Right forelimb (tissue), 1 donor: ENCODE measurements around the gene PPP1R3G.
"Not testable (repeated sequence)": the region's sequence is repeated elsewhere in the genome, so short reads cannot be mapped to it uniquely, and the experiment has no call there.

Experiments used
- DNase-seq: peaks from one replicate; pipeline ENCODE4 v3.0.0-alpha.2; 2018

Gene PPP1R3G

DNA sequence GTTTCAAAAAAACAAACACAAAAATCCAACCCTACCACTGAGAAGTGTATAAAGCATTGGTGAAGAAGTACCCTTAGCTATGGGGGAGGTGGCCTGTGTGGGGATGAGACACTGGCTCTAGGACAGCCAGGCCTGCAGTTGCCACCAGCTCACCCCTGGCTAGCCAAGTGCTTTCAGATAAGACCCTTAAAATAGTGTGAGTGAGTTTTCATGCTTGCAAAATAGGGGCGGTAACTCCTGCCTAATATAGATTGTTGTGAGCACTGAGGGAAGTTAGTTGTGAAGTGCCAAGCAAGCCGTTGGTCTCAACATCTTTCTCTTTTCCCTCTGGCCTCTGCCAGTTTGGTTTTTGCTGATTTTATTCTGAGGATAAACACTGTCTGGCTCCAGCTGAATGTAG lies 11.3 kb downstream of the PPP1R3G start:
- no peak for DNase-seq

DNA sequence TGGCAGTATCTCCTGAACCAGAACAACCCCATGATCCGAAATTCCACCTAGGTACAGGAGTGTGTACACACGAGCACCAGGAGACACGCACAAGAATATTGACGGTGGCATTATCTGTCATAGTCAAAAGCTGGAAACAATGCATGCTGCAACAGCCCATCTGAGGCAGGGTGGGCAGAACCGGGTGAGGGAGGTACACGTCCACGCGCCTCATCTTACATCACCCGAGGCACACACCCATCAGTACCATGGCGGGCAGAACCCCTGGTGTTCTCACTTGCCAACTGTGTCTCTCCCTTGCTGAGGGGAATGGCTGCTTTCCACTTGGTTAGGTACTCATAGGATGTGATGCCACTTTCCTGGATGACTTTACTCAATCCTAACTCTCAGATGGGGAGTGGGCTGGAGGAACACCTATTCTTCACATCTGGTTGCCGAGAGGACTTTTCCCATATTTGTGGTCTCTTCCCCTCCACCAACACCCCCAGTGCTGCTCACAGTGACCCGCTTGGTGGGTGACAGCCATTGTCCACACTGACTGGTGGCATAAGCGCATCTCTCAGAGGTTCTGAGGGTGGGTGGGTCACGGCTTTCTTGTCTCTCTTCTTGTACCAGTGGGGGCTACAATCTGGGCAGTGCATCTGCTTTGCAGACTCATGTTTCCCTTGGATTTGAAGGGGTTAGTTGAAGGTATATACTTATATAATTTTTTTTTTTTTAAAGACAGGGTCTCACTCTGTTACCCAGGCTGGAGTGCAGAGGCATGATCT lies 13.5 kb downstream of the PPP1R3G start:
- no peak for DNase-seq

DNA sequence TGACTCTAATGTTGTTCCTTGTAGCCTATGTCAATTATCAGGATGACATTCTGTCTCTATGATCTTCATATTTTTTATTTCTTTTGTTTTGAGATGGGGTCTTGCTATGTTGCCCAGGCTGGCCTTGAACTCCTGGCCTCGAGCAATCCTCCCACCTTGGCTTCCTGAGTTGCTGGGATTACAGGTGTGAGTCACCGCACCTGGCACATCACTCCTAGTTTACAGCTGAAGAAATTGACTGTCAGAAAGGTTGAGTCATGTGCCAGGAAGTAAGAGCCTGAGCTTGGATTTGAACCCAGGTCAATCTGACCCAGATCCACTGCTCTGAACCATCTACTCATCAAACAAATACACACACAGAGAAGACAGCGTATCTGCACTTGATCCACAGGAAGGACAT lies 14.4 kb downstream of the PPP1R3G start:
- no peak for DNase-seq

DNA sequence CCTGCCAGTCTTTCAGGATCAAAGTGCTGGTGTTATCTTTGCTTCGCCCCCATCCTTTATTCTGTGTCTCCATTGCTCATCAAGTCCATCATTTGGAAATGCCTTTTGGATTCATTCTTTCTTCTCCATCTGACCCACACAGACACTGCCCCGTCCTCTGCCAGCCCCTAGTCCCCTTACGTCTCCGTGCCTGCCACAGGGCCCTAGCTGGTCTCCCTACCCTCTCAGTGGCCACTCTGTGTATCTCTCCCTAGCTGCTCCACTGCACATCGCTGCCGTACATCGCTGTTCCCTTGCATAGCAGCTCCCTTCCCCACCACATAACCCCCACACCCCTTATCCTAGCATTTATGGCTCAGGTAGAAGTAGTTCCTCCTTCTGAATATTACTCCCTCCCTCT lies 15.7 kb downstream of the PPP1R3G start:
- no peak for DNase-seq

DNA sequence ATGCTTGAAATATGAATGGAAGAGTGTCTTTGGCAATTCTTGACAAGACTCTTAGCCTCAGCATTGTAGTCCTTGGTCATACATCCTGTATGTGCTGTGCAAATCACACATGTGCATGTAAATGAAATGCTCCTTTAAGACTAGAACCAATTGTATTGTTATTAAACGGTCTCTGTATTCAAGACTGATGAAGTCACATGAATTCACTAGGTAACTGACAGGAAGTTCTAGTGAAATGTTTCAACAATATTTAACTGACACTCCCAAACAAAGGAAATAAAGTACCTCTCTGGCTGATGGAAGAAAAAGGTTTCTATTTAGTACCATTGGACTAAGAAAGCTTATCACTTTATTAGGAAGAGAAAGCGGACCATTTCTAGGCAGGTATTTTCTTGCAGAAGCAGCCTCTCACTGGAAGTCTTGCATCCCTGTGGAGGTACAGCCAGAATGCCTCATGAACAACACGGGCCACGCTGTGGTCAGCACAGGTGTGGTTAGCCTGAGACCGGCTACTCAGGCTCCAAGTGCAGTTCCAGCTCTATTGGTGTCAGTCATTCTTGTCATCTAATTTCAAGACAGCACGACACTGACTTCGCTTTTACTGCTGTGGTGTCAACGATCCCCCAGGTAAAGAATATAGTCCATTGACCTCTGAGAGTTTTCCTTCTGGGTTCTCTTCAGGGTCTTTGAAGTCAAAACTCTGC lies 17.3 kb downstream of the PPP1R3G start:
- DNase-seq, result no peak

DNA sequence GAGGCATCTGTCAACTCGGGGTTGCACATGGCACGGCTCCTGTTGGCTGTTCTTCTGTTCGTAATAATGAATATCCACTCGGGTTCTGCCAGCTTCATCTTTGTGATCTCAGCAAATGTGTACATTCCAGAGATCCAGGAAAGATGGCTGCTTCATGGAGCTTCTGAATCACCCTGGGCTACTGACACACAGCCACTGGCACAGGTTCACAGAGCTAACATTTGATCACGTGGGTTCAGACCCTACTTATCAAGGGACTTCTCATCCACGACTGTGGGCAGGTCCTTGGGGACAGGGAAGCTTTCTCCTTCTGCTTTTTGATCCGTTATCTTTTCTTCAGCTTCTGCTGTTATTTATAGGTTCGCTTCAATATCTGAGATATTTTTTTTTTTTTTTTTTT lies 18.1 kb downstream of the PPP1R3G start:
- no peak for DNase-seq

DNA sequence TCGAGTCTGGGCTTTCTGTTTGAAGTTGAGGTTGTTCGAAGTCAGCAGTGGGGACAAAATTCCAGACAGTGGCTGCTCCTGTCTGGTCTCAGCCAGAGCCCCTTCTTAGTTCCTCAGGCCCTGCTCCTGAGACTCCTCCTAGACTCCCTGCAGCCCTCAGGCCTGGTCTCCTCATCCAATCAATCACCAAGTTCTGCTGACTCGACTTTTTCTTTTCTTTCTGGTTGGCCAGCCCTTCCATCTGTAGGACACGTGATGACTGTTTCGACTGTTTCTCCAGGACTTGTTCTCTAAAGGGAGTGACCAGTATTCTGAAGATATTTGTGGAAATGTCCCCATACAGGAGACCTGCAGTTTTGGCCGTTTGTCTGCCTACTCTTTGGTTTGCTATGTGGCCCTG lies 19.5 kb downstream of the PPP1R3G start:
- DNase-seq, result no peak

DNA sequence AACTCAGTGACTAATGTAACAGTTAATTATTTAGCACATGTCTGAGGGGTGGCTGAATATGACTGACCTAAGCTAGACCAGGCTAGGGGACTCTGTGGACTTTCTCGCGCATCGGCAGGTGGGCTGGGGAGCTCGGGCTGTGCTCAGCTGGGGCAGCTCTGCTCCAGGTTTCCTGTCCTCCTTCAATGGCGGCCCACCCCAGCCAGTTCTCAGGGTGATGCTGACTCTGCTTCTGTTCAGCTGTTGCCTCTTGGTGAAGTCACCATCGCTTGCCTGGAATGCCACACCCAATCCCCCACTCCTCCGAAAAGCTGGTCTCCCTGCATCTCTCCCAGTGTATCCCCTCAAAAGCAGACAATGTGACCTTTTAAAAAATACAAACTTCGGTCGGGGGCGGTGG lies 20.0 kb downstream of the PPP1R3G start:
- no peak for DNase-seq

DNA sequence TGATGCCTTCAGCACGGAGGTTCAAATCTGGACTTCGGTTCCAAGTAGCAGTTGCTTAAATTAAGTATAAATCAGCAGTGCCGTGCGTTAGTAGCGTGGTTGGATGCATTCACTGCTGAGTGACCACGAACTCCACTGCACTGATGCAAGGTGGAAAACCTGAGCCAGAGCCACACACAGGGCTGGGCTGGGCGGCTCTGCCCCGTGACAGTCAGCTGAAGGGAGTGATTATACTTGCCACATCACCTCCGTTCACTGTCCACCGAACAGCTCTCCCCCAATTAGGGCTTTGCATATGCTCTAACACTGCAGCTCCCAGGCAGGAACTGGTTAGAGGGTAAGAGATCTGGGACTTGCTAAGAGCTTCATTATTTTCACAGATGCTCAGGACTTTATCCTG lies 22.2 kb downstream of the PPP1R3G start:
- no peak for DNase-seq

DNA sequence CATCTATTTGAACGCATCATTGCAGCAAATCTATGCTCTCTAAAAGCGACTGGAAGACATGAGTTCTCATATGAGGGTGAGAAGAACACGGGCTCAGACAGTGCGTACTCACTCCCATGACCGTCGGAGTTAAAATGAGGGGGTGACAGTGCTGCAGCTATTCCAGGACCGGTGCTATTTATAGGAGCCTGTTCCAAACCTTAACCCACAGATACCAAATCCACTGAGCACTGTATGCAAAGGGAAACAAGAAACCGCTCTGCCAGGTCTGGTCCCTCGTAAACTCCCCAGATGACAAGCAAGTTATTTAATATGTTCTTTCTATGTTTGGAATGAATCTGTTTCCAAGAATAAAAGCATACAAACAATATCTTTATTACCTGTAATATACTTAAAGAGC lies 22.9 kb downstream of the PPP1R3G start:
- DNase-seq, result no peak

DNA sequence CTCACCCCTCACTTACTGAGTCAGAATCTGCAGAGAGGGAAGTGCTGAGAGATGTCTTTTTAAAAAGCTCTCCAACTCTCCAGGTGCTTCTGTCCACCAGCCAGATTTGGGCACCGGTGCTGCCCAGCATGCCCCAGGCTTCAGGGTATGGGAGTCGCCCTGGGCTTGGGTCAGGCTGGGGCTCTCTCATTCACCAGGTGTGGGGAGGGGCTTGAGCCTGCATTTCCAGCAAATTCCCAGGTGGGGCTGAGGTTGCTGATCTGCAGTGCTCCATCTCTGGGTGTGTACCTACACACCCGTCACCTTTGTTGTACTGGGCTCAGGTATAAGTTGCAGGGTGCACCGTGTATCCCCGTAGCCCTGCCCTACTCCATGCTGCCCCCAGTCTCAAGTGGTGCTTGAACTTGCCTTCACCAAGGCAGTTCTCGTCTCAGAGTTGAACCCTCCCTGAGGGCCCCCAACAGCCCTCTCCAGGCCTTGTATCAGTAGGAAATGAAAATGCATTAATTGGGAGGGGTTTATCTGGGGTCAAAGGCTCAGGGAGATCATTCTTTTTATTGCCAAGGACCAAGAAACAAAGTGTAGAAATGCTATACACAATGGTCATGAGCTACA lies 23.5 kb downstream of the PPP1R3G start:
- no peak for DNase-seq

DNA sequence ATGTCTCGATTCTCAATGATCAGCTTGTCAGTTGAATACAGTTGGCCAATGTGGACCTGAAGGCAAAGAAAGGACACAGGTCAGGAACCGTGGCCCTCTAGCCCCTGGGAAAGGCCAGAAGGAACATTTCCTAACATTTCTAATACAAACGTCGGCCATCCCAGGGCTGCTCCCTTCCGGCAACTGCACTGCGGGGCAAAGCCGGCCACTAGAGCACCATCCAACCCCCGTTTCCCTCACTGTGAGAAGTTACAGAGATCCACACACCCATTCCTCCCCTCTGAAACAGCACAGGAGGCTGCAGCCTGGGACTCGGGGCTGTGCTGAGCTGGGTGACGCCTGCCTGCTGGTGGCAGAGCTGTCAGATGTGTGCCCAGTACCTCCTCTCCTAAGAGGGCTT lies 24.3 kb downstream of the PPP1R3G start:
- no peak for DNase-seq

DNA sequence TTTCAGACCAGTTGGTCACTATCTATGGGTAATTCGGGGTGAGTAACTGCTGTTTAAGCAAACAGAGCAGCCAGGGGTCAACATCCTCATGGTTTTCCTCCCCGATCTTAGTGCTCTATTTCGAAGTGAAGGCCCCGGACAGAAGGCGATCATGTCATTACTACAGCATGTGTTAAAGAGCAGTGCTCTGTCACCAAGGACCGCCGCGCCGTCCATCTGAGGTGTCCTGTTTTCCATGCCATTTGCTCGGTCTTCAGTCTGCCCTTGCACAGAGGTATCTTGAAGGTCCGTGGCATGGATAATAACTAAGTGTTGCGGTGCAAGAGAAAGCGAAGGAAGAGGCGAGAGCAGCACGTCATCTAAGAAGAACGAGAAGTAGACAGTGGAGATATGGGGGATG lies 25.1 kb downstream of the PPP1R3G start:
- DNase-seq, result no peak

DNA sequence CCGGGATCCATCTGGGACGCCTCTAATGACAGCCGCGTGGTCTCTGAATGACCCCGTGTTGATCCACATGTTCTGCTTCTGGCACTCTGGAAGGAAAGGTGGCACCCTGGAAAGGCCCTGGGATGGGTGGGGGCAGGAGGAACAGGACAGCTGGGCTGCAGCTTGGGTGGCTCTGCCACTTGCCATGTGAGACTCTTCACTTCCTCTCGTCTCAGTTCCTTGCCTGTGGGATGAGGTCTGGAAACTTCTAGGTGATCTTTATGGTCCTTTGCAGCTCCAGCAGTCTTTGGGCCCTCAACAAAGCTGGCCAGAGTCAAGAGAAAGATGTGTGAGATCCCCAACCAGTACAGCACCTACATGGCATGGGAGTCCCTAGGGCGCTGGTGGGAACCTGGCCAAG lies 26.5 kb downstream of the PPP1R3G start:
- DNase-seq, result no peak

DNA sequence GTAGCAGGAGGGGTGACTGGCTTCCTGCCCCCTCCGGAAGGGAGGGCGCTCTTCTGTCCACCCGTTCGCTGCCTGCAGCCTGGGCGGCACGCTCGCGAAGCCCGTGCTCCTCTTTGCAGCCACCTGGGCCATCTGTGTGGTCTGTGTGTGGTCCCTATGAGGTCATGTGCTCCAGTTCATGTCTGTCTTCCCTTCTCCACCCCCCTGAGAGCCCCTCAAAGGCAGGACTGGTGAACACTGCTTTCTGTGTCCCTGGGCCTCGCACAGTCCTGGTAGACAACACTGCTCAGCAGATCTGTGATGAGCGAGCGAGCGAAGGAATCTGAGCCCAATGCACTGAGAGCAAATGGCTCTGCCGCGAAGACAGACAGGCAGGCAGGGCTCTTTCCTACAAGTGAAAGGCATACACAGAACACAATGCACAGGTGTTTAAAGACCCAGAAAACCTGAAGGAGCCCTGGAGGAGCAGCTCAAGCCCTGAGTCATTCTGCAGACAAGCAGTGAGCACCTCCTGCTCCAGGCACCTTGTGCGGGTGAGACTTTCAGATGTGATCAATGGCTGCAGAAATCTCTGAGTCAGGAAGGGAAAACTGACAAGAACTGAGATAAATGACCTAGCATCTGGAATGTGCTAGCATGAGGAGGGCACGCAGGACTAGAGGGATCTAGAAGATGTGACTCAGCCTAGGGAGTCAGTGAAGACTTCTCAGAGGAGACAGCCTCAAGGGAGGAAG lies 27.1 kb downstream of the PPP1R3G start:
- DNase-seq, result no peak

DNA sequence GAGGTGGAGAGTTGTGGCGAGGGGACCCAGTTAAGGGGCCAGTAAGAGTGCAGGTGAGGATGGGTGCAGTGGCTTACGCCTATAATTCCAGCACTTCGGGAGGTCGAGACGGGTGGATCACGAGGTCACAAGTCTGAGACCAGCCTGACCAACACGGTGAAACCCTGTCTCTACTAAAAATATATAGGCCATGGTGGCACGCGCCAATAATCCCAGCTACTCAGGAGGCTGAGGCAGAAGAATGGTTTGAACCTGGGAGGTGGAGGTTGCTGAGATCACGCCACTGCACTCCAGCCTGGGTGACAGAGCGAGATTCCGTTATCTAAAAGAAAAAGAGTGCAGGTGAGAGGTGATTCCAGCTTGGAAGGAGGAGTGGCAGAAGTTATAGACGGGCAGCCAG lies 28.0 kb downstream of the PPP1R3G start:
- no peak for DNase-seq

DNA sequence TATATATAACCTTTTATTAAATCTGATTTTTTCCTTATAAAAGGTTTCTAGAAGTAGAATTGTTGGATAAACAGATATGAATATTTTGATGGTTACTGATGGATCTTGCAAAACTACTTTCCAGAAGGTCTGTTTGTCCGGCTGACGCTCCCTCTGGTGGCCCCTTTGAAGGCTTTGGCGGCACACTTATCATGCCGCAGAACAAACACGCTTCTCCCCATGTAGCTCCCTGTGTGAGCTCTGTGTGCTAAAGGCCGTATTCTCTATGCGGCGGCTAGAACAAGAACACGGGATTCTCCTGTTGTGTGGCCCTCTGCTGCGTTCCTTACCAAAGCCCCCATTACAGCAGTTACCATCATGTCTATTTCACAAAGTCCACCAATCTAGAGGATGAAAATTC lies 30.0 kb downstream of the PPP1R3G start:
- no peak for DNase-seq

DNA sequence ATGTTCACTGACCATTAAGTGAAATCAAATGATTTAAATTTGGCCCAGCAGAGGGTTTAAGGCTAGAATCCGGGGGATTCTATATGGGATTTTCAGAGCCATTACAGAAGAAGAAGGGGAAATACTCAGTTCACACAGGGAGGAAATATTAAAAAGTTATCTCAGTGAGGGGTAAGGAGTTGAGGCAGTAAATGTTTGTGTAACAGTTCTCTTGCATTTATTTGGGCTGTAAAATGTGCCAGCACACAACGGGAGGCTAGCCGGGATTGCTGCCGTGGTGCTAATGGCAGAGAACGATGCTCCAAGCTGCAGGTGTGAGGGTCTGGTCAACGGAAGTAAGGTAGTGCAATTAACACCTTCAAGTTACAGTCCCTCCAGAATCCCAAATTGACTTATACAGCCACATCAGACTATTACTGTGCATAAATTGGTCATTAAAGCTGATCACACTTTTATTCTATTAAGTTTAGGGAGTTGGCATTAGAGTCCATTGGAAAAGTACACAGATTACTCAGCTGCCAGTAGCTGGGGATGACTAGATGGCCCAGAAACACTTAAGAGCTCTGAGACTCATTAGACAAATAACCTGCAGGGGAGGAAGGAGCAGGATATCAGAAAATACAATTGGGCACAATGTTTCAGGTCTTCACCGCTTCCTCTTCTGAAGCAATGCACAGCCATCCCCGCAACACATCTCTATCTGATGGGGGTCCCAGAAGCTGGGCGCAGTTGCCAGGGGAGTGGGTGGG lies 31.3 kb downstream of the PPP1R3G start:
- DNase-seq, result no peak

DNA sequence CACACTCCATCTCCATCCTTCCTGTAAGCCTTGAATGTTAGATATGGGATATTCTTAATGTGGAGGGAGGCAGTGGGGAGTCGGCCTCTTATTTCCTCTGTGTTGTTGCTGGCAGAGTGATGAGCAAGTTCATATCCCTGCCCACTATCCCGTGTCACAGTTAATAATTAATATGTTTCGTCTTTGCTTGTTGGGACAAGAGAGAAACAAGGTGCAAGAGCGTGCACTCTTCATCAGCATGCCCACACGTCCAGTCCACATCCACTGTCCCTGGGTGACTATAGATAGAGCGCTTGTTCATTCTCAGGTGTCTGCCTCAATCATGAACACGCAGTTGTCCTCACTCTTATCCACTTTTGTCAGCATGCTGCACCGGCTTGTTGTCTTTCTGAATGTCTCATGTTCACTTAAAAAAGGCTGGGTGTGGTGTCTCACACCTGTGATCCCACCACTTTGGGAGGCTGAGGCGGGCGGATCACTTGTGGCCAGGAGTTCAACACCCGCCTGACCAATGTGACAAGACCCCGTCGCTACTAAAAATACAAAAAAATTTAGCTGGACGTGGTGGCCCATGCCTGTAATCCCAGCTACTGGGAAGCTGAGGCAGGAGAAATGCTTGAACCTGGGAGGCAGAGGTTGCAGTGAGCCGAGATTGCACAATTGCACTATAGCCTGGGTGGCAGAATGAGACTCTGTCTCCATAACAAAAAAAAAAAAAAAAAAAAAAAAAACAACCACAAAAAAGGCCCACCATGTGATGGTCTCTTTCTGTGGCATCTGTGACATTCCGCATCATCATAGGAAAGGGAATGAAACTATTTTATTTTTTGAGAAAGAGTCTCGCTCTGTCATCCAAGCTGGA lies 34.2 kb downstream of the PPP1R3G start:
- no peak for DNase-seq

DNA sequence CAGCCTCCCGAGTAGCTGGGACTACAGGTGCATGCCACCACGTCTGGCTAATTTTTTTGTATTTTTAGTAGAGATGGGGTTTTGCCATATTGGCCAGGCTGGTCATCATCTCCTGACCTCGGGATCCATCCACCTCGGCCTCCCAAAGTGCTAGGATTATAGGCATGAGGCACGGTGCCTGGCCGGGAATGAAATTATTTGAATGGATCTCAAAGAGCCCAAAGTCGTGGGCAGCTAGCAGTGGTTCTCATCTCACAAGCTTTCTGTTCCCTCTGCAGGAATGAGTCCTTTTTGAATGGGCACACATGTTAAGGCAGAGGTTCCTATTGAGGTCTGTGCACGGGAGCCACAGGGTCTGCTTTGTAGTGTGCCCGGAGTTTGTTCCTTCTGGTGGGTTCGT lies 34.9 kb downstream of the PPP1R3G start:
- DNase-seq, result no peak

DNA sequence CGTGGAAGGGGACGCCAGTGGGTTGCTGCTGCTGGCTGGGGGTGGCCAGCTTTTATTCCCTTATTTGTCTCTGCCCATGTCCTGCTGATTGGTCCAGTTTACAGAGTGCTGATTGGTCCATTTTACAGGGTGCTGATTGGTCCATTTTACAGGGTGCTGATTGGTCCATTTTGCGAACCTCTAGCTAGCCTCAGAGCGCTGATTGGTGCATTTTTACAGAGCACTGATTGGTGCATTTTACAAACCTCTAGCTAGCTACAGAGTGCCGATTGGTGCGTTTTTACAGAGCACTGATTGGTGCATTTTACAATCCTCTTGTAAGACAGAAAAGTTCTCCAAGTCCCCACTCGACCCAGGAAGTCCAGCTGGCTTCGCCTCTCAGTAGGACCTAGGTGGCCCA lies 35.4 kb downstream of the PPP1R3G start:
- DNase-seq, result not testable (repeated sequence)

DNA sequence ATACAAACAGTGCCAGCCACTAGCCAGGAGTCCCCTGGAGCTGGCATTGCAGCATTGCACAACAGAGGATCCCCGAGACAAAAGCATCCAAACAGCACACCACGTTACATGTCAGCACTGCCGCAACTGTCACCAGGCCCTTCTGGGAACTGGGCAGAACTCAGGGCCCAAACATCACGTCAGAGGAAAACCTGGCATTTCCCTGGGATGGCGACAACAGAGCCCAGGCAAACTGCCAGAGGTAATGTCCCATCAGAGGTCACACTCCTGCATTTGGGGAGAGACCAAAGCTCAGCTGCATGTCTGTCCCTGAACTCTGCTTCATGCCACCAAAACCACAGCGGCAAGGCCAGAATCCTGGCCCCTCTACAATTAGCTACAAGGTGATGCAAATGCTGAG lies 36.3 kb downstream of the PPP1R3G start:
- no peak for DNase-seq
